GM12873 (cell line): ENCODE measurements around the gene ELL3.

ENCODE experiments used
- CTCF ChIP-seq: IDR thresholded peaks from 2 replicates; pipeline ENCODE4 v1.5.1; 2012; ENCODE audit warnings: low read depth, mild to moderate bottlenecking, moderate library complexity, low read length, control low read depth; ENCODE audit not compliant: insufficient read depth; ENCODE audit errors: missing control alignments

Gene ELL3

GRCh38 chr15:43800286-43801141 lies 23.7 kb upstream of the ELL3 start, which contains the start of gene HYPK:
Gene HYPK (plus strand): TSS chr15:43800599. CDS start chr15:43800623, 24 bp downstream.
- no peak for TF ChIP-seq CTCF

DNA sequence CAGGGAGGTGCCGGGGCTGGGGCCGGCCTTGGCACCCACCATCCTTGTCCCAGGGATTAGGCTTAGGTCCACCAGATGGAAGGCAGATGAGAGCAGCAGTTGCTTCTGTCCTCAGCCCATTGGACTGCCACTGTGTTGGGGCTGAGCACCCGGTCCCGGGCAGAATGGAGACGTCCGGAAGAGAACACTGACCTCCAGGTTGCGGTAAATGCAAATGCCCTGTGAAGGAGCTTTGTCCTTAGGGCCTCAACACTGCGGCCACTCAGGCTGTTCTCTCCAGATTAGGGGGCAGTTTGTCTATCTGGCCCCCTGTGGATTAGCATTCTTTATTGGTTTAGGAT lies 23.1 kb upstream of the ELL3 start, which contains the start of gene SERINC4:
SERINC4 (minus strand) TSS at position 276 of the 341 bp plus-strand sequence; CDS start at position 42, 234 bp downstream.
- TF ChIP-seq CTCF = no peak

DNA sequence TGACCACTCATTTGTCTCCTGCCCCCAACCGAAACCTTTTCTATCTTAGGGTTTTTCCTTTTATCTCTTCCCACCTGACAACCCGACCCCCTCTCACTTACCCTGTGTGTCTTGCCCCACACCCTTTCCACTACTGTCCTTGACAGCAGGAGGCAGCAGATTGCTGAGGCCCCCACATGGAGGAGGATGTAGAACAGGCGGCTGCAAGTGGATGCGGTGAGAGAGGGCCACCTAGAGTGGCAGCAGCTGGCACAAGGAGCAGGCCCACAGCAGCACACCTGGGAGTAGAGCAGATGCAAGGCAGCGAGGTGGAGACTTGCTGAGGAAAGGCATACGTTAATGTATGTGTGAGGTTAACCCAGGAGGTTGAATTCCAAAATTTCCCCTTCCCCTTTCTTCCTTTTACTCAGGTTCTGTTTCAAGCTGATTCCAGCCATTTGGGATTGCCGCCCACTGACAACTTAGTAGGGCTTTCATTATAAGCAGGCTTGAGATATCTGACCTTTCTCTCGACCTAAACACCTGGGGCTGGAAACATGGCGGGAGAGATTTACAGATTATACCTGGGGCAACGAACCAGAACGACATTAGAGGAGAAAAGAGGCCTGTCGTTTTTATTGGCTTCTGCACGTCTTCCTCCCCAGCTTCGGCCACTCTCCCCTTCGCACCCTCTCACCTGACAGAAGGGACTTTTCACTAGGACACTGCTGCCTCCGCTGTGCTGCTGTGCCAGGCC lies 22.6 kb upstream of the ELL3 start:
- TF ChIP-seq CTCF = no peak

DNA sequence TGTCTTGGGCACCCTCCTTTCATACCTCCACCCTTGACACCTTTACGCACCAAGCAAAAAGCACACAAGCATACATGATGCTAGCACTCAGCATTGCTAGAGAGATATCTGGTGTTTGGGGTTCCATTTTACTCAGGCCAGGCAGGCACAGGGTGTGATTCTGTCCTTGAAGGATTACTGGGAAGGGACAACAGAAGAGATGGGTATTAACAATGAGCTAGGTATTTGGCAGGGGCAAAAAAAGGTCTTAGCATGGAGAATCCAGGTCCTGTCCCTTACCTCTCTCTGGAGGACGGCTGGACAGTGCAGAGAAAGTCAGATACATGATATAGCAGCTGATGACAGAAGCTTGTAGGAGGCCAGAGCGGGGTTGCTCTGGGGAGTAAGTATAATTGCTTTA lies 19.8 kb upstream of the ELL3 start:
- no peak for TF ChIP-seq CTCF

DNA sequence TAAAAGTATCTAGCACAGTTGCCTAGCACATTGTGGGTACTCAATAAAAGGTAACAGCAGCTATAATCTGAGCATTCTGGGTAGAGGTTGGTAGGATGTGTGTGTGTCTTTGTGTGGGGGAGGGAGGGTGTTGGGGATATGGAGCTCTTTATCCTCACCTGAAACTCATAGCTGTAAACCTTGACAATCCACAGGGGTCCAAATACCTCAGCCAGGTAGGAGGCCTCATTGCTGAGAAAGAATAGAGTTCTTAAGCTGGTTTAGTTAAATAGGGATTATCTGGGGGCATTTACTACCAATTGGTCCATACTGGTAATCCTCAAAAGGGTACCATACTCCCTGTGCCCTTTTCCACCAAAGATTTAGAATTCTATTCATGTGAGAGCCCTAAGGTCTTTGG lies 19.2 kb upstream of the ELL3 start:
- TF ChIP-seq CTCF = no peak

DNA sequence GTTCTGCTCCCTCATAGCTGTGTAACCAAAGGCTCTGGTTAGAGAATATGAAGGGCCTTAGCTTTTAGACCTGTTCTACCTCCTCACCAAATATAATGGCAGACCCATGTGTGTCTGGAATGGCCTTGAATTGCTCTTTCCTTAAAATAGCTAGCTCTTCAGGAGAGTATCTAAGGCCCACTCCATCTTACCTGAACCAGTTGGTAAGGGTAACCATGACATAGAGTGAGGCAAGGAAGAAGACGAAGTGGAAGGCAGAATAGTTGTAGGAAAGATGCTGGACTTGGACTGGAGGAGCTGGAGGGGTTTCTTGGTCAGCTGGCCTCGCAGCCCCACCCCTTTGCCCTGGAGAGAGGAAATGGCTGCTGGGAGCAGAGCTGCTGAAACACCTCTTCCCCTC lies 18.4 kb upstream of the ELL3 start:
- TF ChIP-seq CTCF = no peak

DNA sequence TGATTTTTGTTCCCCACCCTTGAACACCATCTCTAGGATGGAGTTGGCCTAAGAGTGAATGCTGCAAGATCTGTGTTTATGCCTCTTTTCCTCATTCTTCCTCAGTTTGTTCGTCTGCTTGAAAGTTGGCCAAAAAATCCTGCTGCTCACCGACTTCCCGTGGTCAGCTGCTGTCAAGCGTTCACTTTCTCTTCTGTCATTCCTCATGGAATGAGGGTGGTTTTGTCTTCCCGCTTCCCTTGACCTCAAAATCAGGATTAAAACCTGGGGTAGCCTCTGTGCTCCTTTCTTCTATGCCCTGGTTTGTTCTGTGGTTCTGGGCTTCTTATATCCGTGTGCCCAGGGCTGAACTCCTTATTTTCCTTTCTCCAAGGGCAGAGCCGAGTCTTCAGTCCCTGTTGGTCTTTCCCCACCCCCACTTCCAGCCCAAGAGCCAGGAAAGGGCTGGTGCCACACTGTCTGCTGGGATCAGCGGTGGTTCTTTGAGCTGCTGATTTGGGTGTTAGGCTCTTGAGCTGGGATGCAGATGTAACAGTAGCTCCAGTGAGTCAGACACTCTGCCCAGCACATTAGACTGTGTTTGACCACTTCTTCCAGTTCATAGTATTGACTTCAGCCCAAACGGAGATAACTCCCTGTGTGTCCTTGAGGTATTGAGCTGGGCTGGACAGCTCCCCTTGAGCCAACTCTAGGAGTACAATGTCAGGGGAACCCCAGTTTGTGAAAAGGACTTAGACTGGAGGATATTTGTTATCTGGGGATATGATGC lies 17.7 kb upstream of the ELL3 start:
- TF ChIP-seq CTCF = no peak
